ENCODE data around the gene POTEF.
"Not testable (repeated sequence)": the region's sequence is repeated elsewhere in the genome, so short reads cannot be mapped to it uniquely, and the experiment has no call there.

POTEF gene

DNA sequence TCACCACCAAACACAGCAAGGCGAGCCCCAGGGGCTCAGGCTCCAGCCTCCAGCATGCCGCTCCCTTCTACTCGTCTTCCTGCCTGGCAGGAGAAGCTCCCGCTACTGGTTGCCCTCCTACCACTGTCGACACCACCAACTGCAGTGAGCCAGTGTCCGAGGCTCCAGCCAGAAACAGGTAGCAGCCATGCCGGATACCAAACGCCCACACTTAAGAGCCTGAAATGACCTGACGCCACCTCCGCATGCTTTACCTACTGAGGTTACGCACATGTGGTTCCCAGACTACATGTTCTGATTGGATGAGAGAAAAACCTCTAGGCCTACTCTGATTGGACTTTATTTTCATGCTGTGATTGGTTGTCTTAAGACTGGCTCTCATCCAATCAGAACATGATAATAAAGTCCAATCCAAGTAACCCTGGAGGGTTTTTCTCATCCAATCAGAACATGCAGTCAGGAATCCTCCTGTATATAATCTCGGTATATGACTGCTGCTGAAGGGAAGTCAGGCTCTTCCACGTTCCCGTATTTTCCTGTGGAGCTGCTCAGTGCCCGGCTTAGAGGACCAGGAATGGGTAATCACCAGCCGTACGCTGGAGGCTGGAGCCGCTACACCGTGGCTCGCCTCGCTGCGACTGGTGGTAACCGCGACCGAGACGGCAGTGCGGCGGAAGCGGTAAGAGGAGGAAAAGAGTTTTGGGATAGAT lies at the start of gene POTEF:
Gene POTEF (minus strand): TSS at position 103 of the 710 bp plus-strand sequence. CDS start 8,707 bp downstream, outside the sequence.
- DNase-seq (ENCODE audit: low read depth in 2 of 2, low spot score in 1 of 2) = not testable (repeated sequence)

- not testable (repeated sequence) for DNase-seq (ENCODE audit: low read depth in 2 of 2, low spot score in 1 of 2)
These were observed 45.8 kb upstream of the POTEF start for GRCh38 chr2:130174866-130175265.

GRCh38 chr2:130169896-130170295 lies 40.9 kb upstream of the POTEF start:
- DNase-seq (ENCODE audit: low read depth in 2 of 2, low spot score in 1 of 2) = no peak

DNA sequence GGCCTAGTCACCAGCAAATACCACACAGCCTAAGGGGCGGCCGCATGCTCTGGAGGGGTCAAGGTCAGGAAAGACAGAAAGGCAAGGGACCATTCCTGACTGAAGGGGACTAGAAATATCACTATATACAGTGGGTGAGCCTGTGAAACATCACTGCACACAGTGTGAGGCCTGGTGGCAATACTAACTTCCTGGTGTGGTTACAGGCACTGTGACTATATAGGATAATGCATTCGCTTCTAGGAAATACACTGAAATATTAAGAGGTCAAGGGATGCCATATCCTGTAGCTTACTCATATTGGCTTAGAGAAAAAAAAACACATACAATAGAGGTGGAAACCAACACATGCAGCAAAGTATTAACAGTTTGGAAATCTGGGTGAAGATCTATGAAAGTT lies 40.1 kb upstream of the POTEF start:
- DNase-seq (ENCODE audit: low read depth in 2 of 2, low spot score in 1 of 2) = not testable (repeated sequence)

DNA sequence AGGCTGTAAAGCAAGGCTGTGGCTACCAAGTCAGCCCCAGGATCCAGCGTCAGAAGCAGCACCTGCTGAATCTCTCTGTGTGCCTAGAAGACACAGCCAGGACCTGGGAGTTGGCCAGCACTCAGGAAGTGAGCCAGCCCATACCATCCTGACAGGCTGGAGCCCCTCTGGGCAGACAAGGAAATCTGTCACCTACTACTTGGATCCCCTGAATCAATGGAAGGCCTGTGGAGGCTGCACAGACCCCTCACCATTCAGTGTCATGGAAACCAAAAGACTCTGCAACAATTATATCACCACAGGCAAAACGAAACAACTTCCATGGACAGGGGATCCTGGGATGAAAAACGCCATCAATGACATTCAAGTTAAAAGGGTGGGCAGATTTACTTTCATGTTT lies 37.6 kb upstream of the POTEF start:
- DNase-seq (ENCODE audit: low read depth in 2 of 2, low spot score in 1 of 2) = not testable (repeated sequence)

- DNase-seq (ENCODE audit: low read depth in 2 of 2, low spot score in 1 of 2) = no peak
These were observed 36.4 kb upstream of the POTEF start for GRCh38 chr2:130165293-130166016.

- no peak for DNase-seq (ENCODE audit: low read depth in 2 of 2, low spot score in 1 of 2)
These were observed 33.9 kb upstream of the POTEF start for GRCh38 chr2:130162968-130163367.

DNA sequence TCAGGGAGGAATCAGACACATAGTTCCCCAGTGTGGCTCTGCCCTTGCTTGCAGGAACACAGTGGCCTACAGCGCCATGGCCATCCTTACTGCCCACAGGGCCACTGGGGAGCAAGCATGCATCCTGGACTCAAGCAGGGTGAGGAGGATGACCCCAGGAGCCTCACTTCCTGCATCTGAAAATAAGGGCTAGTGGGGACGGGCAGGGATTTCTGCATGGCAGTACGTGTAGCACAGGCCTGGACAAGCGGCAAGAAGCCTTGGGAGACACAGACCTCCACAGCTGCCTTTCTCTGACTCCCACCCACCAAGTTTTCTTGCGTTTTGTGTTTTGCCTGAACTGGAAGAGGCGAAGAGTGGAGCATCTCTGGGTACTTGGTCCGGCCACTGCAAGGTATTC lies 33.5 kb upstream of the POTEF start:
- not testable (repeated sequence) for DNase-seq (ENCODE audit: low read depth in 2 of 2, low spot score in 1 of 2)

DNA sequence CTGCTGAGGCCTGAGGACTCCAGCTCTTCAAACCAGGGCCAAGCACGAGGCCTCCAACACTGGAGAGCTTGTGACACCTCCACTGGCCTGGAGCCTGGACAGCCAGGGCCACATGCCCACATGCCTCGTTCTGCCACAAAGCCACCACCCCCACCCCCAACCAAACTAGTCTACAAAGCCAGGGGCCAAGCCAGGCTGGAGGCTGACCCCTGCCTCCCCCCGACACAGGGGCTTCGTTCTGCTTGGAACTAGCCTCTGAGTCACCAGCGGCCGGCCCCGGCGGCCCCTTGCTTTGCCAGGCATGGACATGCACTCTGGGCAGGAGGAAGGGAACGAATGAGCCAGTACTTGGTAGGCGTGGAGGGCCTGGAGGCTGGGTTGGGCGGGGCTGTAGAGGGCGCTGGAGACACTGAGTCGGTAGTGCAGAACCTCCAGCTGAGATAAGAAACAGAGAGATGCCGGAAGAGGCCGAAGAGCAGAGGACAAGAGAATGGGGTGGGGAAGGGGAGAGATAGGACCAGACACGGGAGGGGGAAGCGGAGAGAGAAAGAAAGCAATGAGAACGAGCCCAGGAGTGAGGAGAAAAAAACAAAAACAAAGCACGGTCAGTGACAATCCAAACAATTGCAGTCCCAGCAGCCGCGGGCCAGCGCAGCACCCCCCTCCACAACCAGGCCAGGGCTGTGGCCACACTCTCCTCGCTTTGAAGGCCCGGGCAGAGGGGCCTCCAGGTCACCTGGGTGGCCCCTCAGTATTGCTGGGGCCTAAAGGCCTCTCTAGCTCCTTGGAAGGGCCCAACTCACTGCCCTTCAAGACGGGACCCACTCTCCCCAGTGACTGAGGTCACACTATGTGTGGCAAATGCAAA lies 32.0 kb upstream of the POTEF start:
- DNase-seq (ENCODE audit: low read depth in 2 of 2, low spot score in 1 of 2) = not testable (repeated sequence)

DNA sequence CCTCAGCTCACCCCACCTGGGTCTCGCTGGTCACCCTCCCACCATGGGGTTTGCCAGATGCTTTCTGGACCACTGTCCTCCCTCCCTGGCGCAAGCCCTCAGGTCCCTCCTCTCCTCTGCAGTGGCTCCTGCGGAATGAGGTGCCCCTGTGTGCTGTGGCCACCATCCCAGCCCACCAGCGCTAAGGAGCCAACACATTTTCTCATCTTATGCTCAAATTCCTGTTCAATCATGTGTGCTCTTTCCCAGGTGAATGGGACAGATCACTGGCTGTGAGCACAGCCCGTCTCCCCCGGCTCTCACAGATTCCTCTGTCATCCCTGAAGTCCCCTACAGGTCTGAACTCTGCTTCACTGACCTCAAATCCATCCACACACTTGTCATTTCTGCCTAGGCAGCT lies 31.1 kb upstream of the POTEF start:
- DNase-seq (ENCODE audit: low read depth in 2 of 2, low spot score in 1 of 2) = no peak

GRCh38 chr2:130159376-130159775 lies 30.4 kb upstream of the POTEF start:
- not testable (repeated sequence) for DNase-seq (ENCODE audit: low read depth in 2 of 2, low spot score in 1 of 2)

GRCh38 chr2:130158631-130159030 lies 29.6 kb upstream of the POTEF start:
- no peak for DNase-seq (ENCODE audit: low read depth in 2 of 2, low spot score in 1 of 2)

GRCh38 chr2:130157825-130158514 lies 28.9 kb upstream of the POTEF start:
- not testable (repeated sequence) for DNase-seq (ENCODE audit: low read depth in 2 of 2, low spot score in 1 of 2)

DNA sequence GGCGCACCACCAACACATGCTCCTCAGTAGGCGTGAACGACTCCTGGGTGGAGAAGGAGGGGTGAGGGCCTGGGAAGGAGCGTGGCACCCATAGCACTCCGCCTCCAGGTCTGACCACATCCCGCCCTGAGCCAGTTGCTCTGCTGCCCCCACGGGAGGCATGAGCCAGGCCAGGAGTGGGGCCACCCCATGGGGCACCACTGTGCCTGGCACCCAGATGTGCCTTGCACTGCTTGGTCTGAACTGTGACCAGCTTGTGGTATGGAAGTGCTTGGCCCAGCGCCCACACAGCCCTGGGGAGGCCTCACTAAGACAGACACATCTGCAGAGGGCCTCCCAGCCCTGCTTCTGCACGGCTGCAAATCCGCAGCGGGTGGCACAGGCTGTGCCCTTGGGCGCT lies 28.3 kb upstream of the POTEF start:
- DNase-seq (ENCODE audit: low read depth in 2 of 2, low spot score in 1 of 2) = not testable (repeated sequence)

DNA sequence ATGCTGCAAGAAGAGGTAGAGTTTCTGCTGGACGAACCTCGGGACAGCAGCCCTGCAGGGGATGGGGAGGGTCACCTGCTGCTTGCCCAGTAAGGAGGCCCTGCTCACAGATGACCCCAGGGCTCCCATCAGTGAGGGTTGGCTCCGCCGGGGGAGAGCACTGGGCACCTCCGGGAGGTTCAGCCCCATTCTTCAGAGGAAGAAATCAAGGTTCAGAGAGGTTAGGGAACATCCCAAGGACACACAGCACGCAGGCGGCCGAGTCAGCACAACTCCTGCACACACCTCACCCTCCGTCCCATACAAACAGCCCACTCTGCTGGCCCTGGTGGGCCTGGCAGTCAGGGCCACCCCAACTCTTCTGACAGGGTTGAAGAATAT lies 27.6 kb upstream of the POTEF start:
- no peak for DNase-seq (ENCODE audit: low read depth in 2 of 2, low spot score in 1 of 2)

GRCh38 chr2:130155956-130156623 lies 27.1 kb upstream of the POTEF start:
- not testable (repeated sequence) for DNase-seq (ENCODE audit: low read depth in 2 of 2, low spot score in 1 of 2)

GRCh38 chr2:130154773-130155765 lies 26.0 kb upstream of the POTEF start:
- DNase-seq (ENCODE audit: low read depth in 2 of 2, low spot score in 1 of 2) = no peak

GRCh38 chr2:130154423-130154770 lies 25.4 kb upstream of the POTEF start:
- not testable (repeated sequence) for DNase-seq (ENCODE audit: low read depth in 2 of 2, low spot score in 1 of 2)

DNA sequence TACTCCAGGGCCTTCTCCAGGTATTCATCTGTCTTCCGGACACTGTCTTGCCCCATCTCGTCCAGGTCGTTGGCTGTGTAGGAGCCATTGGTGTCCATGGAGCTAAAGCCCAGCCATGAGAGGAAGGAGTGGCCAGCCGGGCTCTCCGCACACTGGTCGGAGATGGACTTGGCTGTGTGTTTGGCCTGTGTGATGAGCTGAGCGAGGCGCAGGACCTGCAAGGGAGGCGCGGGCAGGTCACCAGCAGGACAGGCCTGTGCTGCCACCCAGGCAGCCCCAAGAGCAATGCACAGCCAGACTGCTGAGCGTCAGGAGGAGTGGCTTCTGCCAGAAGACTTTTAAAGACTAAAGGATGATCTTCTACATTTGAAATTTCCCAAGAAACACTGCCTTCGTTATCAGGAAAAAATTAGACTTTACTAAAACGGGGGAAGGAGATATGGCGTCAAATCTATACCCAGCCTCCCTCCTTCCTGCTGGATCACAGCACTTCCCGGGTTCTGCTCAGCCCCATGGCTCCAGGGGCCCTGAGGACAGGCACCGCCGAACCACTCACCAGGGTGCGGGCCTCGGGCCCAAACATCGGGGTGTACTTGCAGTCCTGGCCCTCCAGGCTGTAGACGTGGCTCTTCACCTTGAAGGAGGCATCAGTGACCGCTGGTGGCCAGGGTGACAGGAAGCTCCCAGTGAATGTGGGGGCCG lies 24.9 kb upstream of the POTEF start:
- DNase-seq (ENCODE audit: low read depth in 2 of 2, low spot score in 1 of 2) = not testable (repeated sequence)

Measured in stimulated activated CD8-positive, alpha-beta memory T cell treated with anti-CD3 and anti-CD28 coated beads, Interleukin-4, amount 100 ng/mL, for 1 hour (primary cell).